NK-92 (cell line): ENCODE measurements around the gene PPP1R1B.

Source experiments
- DNase-seq: peaks from one replicate; lab custom pipeline; 2025; ENCODE audit not compliant: unreplicated experiment; lab: John Stamatoyannopoulos, UW

Gene PPP1R1B

DNA sequence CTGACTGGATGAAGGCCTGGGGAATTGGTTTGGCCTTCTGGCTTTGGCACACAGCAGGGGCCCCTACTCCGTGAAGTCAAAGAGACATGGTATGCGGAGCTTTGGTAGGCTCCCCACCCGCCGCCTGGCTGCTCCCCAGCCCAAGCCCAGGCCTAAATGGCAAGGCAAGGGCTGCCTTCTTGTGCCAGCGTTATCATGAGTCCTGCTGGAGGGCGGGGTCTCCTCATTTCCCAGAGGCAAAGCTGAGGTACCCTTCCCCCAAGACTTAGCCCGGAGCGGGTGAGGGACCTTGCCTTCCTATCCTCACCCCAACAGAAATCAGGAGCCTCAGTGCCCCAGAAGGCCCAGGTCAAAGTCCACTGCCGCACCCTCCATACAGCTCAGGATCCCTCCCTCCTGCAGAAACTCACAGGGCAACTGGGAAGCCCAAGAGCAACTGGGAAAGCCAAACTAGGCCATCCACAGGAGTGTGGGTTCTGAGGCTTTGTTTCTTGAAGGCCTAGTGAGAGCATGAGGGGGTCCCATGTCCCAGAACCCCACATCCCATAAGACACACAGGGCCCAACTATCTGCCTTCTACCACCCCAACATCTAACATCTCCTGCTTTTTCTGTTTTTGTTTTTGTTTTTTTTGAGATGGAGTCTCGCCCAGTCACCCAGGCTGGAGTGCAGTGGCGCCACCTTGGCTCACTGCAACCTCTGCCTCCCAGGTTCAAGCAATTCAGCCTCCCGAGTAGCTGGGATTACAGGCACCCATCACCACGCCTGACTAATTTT is 51.8 kb downstream of the PPP1R1B start:
- no peak for DNase-seq

DNA sequence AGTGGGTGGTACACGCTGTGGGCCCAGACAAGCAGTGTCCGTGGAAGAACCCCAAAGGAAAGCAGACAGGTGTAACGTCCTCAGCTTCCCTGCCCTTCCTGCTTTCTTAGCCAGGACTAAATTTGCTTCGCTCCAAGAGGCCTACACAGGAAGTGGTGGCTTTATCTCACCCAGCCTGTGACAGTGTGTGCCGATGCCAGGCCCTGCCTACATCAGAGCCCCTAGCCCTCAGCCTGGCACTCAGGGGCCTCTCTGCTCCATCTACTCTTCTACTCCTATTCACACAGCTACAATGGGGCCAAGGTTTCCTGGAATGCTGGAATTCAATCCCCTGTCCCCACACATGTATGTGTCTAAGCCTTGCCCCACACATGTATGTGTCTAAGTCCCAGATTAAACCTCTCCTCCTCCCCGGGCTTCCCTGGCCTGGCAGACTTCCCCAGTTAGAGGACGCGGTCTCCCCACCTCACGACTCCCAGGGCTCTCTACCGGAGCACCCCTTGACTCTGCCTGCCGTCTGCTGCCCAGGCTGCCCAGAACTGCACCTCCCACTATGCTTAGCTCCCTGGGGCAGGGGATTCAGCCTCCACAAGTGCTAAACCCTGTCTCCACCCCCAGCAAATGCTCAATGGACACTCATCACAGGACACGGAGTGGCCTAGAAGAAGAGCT is 52.9 kb downstream of the PPP1R1B start:
- DNase-seq = no peak

DNA sequence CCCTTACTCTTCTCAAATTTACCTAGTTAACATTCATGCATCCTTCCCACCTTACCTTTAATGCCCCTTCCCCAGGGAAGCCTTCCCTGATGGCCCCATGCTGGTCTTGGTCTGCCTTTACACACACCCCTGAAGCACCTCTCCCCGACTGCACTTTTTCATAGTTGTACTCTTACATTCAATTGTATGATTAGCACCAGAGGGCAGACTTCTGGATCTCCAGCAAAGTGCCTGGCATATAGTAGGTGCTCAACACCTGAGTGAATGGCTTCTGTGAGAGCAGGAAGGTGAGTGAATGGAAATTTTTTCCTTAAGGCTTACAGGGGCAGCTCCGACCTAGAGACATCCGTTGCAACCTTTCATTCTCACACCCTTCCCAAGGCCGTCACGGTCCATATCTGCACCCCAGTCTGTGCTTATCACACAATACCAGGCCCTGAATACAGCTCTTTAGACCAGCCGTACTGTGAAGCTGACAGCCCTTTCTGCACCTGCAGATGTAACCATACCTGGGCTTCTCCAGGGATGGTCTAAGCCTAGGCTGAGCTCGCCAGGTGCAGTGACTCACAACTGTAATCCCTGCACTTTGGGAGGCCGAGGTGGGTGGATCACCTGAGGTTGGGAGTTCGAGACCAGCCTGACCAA is 56.7 kb downstream of the PPP1R1B start:
- DNase-seq = no peak

- DNase-seq = no peak
These were observed 57.8 kb downstream of the PPP1R1B start for GRCh38 chr17:39684369-39685192.
